ENCODE data around the gene ABI3BP. TPM values are rescaled to one million over a fixed set of nuclear protein-coding genes. Genes with fewer than 3 reads are reported as not detected.

Gene ABI3BP
- total RNA-seq, 2 donors from 2014 or later = 243 to 470 TPM

DNA sequence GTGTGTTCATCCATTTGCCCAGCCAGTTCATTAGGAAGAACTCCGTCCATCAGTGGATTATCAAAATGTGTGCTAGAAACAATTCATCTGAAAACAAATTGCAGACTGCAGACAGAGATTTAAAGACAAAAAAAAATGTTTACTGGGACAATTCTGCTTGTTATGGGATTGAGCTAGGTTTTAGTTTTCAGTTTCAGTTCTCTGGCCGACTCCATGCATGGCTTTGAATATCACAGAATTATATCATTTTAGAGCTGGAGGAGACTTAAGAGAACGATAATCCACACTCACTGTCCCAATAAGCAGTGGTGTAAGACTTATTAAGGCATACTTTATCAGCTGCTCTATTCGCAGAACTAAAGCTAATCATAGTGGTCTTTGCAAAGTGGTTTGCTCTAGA lies 232.8 kb downstream of the ABI3BP start:
- intact Hi-C loops (cut with DNase I) = no loop called here
- no peak for DNase-seq (ENCODE audit: low spot score)

DNA sequence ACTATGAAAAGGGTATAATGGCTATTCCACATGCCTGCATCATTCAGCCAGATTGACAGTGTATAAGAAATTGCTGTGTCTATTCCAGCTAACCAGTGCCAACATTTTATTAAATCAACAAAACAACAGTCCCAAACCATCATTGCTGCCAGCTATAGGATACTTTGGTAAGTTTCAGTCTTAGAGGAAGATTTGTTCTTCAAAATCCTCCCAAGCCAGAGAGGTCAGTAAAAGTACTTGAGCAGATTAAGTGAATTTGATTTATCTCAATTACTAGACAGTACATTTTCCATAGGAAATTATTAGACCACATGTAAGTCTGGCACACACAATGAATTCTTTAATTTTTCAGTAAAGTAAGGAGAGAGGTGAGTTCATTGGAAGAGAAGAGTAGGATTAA lies 233.3 kb downstream of the ABI3BP start:
- intact Hi-C loops (cut with DNase I) = no loop called here
- no peak for DNase-seq (ENCODE audit: low spot score)

GRCh38 chr3:100759159-100759558 lies 234.1 kb downstream of the ABI3BP start:
- DNase-seq (ENCODE audit: low spot score) = no peak
- intact Hi-C loops (cut with DNase I) = no loop called here

- peak; percentile 69 for DNase-seq (ENCODE audit: low spot score)
- intact Hi-C loops (cut with DNase I) = no loop called here
Observed at GRCh38 chr3:100756441-100756840, 236.8 kb downstream of the ABI3BP start.

DNA sequence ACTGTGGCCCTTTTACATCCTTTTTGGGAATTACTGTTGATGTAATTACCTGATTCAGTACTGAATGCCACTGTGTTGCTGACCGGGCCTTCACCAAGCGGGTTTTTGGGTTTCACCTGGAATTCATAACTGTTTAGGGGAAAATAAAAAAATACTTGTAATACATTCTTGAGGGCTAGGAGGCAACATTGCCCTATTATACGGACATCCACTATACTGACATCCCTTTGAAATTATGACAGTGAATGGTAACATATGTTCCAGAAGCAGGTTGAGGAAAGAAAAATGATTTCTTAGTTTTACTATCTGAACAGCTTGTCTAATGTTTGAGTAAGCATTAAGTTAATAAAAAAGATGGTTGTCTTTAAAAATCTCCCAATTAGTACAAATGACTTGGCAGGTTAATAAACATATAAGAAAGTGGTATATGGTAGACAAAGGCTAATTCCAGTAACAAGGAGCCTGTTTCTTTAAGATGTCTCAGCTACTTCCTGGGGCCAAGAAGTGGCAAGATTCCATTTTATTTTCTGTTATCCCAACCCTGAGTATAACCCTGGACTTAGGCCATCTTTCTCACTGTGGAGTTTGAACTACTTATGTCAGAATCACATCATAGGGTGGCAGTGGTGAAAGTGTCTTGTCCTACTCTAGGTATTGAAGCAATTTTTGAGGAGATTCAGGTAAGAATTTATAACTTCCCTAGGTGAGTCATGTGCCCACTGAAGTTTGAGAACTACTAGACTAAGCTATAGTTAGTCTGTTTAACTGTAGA lies 238.5 kb downstream of the ABI3BP start:
- intact Hi-C loops (cut with DNase I) = no loop called here
- DNase-seq (ENCODE audit: low spot score) = no peak

DNA sequence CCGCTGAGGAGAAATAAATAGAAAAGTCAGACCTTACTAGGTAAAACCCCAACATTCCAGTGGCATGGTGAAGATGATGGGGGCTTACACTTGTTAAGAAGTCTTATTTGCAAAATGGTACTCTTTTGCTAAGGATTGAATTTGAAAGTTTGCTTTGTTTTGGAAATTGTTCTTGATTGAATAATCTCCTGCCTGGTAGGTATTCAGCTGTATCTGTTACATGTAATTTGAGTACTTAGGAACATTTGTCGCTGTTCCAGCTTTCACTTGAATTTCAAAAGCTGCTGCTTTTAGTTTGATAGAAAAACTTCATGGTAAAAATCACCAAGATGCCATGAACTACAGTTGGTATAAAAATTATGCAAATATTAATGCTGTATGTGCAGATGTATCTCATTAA lies 239.4 kb downstream of the ABI3BP start:
- intact Hi-C loops (cut with DNase I) = no loop called here
- DNase-seq (ENCODE audit: low spot score) = no peak

GRCh38 chr3:100748967-100749366 lies 244.3 kb downstream of the ABI3BP start:
- DNase-seq (ENCODE audit: low spot score) = no peak
- intact Hi-C loops (cut with DNase I) = no loop called here

GRCh38 chr3:100748220-100748619 lies 245.0 kb downstream of the ABI3BP start:
- intact Hi-C loops (cut with DNase I) = no loop called here
- peak; percentile 42 for DNase-seq (ENCODE audit: low spot score)

- DNase-seq (ENCODE audit: low spot score) = no peak
- intact Hi-C loops (cut with DNase I) = no loop called here
Observed at GRCh38 chr3:100746092-100746491, 247.1 kb downstream of the ABI3BP start.

- intact Hi-C loops (cut with DNase I) = no loop called here
- DNase-seq (ENCODE audit: low spot score) = no peak
Observed at GRCh38 chr3:100745617-100746016, 247.6 kb downstream of the ABI3BP start.

DNA sequence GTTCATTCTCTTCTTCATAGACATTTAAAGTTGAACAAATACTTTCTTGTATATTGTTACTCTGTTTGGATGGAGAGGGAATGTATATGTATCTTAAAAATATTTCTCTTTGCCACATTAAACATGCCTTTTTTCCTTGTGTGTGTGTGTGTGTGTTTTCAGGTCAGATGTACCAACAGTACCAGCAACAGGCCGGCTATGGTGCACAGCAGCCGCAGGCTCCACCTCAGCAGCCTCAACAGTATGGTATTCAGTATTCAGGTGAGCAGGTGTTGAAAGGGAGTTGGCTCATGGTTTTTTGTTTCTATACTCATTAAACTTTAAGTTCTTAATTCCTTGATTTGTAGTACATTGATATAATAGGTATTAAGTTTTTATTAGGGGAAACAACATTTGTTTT lies 248.6 kb downstream of the ABI3BP start:
- intact Hi-C loops (cut with DNase I) = no loop called here
- DNase-seq (ENCODE audit: low spot score) = no peak

DNA sequence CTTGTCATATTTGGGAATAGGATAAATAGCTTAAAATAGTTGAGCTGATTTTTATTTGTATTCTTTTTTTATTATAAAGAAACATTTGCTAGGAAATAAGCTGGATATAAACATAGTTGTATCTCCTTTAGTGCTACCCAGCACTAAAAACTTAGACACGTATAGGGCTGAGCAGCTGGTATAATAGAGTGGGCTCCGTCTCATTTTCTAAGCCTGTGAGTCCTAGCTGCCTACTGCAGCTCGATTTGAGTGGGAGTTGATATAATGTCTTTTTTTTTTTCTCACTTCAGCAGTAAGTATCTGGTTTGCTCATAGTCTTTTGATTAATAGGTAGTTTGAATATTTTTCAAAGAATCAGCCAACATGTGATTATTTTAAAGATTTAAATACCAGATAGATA lies 249.7 kb downstream of the ABI3BP start:
- DNase-seq (ENCODE audit: low spot score) = no peak
- intact Hi-C loops (cut with DNase I) = no loop called here

DNA sequence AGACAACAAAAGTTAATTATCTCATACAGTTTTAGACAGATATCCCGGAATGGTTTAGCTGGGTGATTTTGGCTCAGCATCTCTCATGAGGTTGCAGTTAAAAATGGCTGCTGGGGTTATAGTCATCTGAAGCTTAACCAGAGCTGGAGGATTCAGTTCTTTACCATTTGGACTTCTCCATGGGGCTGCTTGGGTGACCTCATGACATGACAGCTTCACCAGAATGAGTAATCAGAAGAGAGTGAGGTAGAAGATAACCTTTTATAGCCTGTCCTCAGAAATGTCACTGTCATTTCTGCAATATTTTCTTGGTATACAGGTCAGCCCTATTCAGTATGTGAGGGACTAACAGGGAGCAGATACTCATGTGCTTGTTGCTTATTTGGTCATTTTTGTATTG lies 253.0 kb downstream of the ABI3BP start:
- DNase-seq (ENCODE audit: low spot score) = no peak
- intact Hi-C loops (cut with DNase I) = no loop called here

DNA sequence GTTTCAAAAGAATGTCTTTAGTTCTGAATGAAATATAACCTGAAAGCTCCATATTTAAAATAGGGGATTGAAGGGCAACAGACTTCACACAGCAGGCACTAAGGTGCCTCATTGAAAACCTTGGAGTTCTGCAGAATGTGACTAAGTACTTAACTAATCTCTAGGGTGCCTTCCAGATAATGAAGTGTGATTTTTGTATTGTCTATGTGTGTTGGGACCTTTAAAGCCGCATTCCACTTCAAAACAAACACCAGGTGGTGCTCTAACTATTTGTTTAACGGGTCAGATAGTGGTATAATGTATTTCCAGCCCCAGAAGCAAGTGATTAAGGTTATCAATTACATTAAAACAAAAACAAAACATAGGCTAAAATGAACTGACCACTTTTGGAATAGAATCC lies 255.9 kb downstream of the ABI3BP start:
- no peak for DNase-seq (ENCODE audit: low spot score)
- intact Hi-C loops (cut with DNase I) = no loop called here

- DNase-seq (ENCODE audit: low spot score) = no peak
- intact Hi-C loops (cut with DNase I) = no loop called here
Observed at GRCh38 chr3:100732435-100732834, 260.8 kb downstream of the ABI3BP start.

DNA sequence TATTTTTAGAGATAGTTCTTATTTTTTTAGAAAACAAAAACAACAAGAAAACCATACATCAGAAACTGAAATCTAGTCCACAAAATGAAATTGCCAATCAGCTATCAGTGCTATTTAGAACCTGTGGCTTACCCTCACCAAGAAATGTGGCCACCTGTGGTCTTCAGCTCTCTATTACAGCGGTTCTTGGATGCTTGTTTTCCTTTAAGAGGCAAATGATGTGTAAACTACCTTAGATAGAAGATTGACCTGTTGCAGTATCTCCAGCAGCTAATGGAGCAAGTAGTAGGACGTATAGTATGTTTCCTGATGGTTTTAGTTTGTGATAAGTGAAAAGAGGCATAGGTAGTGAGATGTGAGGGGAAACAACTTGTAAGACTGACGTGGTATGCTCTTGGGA lies 262.7 kb downstream of the ABI3BP start:
- DNase-seq (ENCODE audit: low spot score) = no peak
- intact Hi-C loops (cut with DNase I) = no loop called here

- no peak for DNase-seq (ENCODE audit: low spot score)
- intact Hi-C loops (cut with DNase I) = no loop called here
Observed at GRCh38 chr3:100726706-100727105, 266.5 kb downstream of the ABI3BP start.

- intact Hi-C loops (cut with DNase I) = no loop called here
- DNase-seq (ENCODE audit: low spot score) = no peak
Observed at GRCh38 chr3:100725935-100726513, 267.2 kb downstream of the ABI3BP start.

- intact Hi-C loops (cut with DNase I) = no loop called here
- DNase-seq (ENCODE audit: low spot score) = no peak
Observed at GRCh38 chr3:100720426-100720825, 272.8 kb downstream of the ABI3BP start.

DNA sequence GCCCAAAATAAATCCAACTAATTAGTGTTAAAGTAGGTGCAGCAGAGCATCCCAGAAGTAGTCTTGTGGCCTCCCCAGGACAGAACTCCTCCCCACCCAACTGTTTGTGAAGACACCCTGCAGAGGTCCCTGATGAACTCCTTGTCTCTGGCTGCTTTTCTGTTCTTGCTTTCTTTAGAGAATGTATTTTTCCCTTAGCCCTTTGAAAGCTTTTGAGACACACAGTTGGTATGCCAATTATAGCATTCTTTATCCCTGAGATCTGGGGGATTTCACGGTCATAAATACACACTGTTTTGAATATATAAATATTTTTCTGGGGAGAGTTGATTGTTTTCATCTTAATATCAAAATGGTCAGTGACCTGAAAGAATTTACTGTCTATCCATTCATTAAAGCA lies 274.1 kb downstream of the ABI3BP start:
- DNase-seq (ENCODE audit: low spot score) = no peak
- intact Hi-C loops (cut with DNase I) = no loop called here
